ENCODE data around the gene SEMA4C.

DNA sequence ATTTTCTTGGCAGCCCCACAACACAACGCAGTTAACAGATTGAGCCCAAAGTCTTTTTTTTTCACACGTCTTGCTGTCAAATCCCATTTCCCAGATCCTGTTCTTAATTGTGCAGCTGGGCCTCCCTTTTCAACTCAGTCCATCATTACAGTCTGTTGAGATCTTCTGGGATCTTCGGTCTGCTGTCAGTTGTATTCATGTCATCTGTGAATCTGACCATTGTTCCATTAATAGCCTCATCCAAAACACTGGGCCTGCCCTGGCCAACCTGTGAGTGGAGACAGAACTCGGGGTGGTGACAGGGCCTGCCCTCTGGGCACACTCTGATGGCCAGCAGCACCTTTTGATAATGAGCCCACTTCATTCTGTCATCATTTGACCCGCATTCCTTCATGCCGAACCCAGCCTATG is 39.7 kb upstream of the SEMA4C start:
- TF ChIP-seq POLR2A (IDR thresholded peaks at IDR 0.05), result no peak
- TF ChIP-seq, protein P1, sequence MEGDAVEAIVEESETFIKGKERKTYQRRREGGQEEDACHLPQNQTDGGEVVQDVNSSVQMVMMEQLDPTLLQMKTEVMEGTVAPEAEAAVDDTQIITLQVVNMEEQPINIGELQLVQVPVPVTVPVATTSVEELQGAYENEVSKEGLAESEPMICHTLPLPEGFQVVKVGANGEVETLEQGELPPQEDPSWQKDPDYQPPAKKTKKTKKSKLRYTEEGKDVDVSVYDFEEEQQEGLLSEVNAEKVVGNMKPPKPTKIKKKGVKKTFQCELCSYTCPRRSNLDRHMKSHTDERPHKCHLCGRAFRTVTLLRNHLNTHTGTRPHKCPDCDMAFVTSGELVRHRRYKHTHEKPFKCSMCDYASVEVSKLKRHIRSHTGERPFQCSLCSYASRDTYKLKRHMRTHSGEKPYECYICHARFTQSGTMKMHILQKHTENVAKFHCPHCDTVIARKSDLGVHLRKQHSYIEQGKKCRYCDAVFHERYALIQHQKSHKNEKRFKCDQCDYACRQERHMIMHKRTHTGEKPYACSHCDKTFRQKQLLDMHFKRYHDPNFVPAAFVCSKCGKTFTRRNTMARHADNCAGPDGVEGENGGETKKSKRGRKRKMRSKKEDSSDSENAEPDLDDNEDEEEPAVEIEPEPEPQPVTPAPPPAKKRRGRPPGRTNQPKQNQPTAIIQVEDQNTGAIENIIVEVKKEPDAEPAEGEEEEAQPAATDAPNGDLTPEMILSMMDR (IDR thresholded peaks at IDR 0.05), result no peak
- no peak for TF ChIP-seq EP300 (IDR thresholded peaks at IDR 0.05; ENCODE audit: low read depth)
- no peak for TF ChIP-seq POLR2AphosphoS5 (IDR thresholded peaks at IDR 0.05)

Measured in transverse colon (tissue), 4 donors.